HepG2 (cell line): ENCODE data around the gene DHX8. TPM values are rescaled to one million over a fixed set of nuclear protein-coding genes. Genes with fewer than 3 reads are reported as not detected.

Experiments
- DDIT3 ChIP-seq: sonication (generic); formaldehyde crosslinking; IDR thresholded peaks from 2 replicates; pipeline ENCODE4 v1.4.0; 2020; ENCODE audit warnings: mild to moderate bottlenecking, missing genetic modification reagents
- EZH2 ChIP-seq: conservative IDR thresholded peaks from 2 replicates; pipeline ENCODE4 v1.6.1; 2012; ENCODE audit warnings: mild to moderate bottlenecking, low read depth, low read length, moderate library complexity
- GTF2F1 ChIP-seq: fragments of 150-350 bp; IDR thresholded peaks from 2 replicates; pipeline ENCODE4 v1.6.1; 2014; ENCODE audit warnings: low read length
- HNRNPH1 ChIP-seq: fragments of 200-400 bp; formaldehyde crosslinking; optimal IDR thresholded peaks from 2 replicates; pipeline ENCODE3; 2017; ENCODE audit warnings: mild to moderate bottlenecking, low read depth, low read length
- HNRNPLL ChIP-seq: fragments of 200-400 bp; formaldehyde crosslinking; IDR thresholded peaks from 2 replicates; pipeline ENCODE4 v1.6.1; 2017; ENCODE audit warnings: mild to moderate bottlenecking, low read depth, low read length; ENCODE audit not compliant: poor library complexity, severe bottlenecking
- HNRNPUL1 ChIP-seq: fragments of 200-400 bp; formaldehyde crosslinking; IDR thresholded peaks from 2 replicates; pipeline ENCODE4 v1.6.1; 2017; ENCODE audit warnings: low read depth, mild to moderate bottlenecking, low read length, moderate library complexity
- JUNB ChIP-seq: sonication (generic); formaldehyde crosslinking; IDR thresholded peaks from 2 replicates; pipeline ENCODE4 v1.8.0; 2022; ENCODE audit warnings: missing genetic modification reagents, mild to moderate bottlenecking, borderline replicate concordance
- MTA1 ChIP-seq: sonication (generic); formaldehyde crosslinking; IDR thresholded peaks from 2 replicates; pipeline ENCODE4 v1.4.0; 2020; ENCODE audit warnings: missing genetic modification reagents, mild to moderate bottlenecking, borderline replicate concordance
- RBFOX2 ChIP-seq: fragments of 200-400 bp; formaldehyde crosslinking; IDR thresholded peaks from 2 replicates; pipeline ENCODE4 v1.6.1; 2017; ENCODE audit warnings: low read depth, mild to moderate bottlenecking, low read length
- THAP9 ChIP-seq: sonication (generic); formaldehyde crosslinking; IDR thresholded peaks from 2 replicates; pipeline ENCODE4; 2020; ENCODE audit warnings: missing genetic modification reagents, mild to moderate bottlenecking, borderline replicate concordance
- TRIM24 ChIP-seq: sonication (generic); formaldehyde crosslinking; IDR thresholded peaks from 2 replicates; pipeline ENCODE4 v1.8.0; 2022; ENCODE audit warnings: mild to moderate bottlenecking, missing genetic modification reagents
- ZBTB34 ChIP-seq: sonication (generic); formaldehyde crosslinking; IDR thresholded peaks from 2 replicates; pipeline ENCODE4 v1.8.0; 2022; ENCODE audit warnings: mild to moderate bottlenecking, missing genetic modification reagents
- ZKSCAN8 ChIP-seq: IDR thresholded peaks from 2 replicates; pipeline ENCODE4 v1.6.1; 2016; ENCODE audit warnings: borderline replicate concordance, missing genetic modification reagents, missing compliant biosample characterization
- ZNF207 ChIP-seq: fragments of 450-650 bp; IDR thresholded peaks from 2 replicates; pipeline ENCODE4 v1.6.1; 2016; ENCODE audit warnings: antibody characterized with exemption, borderline replicate concordance
- ZNF282 ChIP-seq: fragments of 450-650 bp; IDR thresholded peaks from 2 replicates; pipeline ENCODE4 v1.6.1; 2018; ENCODE audit not compliant: partially characterized antibody
- ZNF44 ChIP-seq: sonication (generic); formaldehyde crosslinking; IDR thresholded peaks from 2 replicates; pipeline ENCODE4 v1.5.1; 2020; ENCODE audit warnings: mild to moderate bottlenecking, missing genetic modification reagents
- ZNF451 ChIP-seq: sonication (generic); formaldehyde crosslinking; IDR thresholded peaks from 2 replicates; pipeline ENCODE4 v1.5.0; 2020; ENCODE audit warnings: mild to moderate bottlenecking, missing genetic modification reagents
- ZNF468 ChIP-seq: sonication (generic); formaldehyde crosslinking; IDR thresholded peaks from 2 replicates; pipeline ENCODE4 v1.8.0; 2022; ENCODE audit warnings: mild to moderate bottlenecking, moderate library complexity, missing genetic modification reagents
- ZNF616 ChIP-seq: sonication (generic); formaldehyde crosslinking; IDR thresholded peaks from 2 replicates; pipeline ENCODE4 v1.5.0; 2020; ENCODE audit warnings: low read depth, mild to moderate bottlenecking, missing genetic modification reagents
- ZNF619 ChIP-seq: sonication (generic); formaldehyde crosslinking; IDR thresholded peaks from 2 replicates; pipeline ENCODE4 v1.4.0; 2020; ENCODE audit warnings: mild to moderate bottlenecking, missing genetic modification reagents
- ZNF660 ChIP-seq: sonication (generic); formaldehyde crosslinking; IDR thresholded peaks from 2 replicates; pipeline ENCODE4 v1.5.1; 2020; ENCODE audit warnings: mild to moderate bottlenecking, low read depth, missing genetic modification reagents, borderline replicate concordance
- polyA plus RNA-seq, 8 experiments: library from polyadenylated mRNA; depleted of rRNA in 3 of 8; stranded (reverse) in 7 of 8; unstranded in 1 of 8; fragments of >200 nt; fragmentation: Illumina TruSeq in 4 of 8; extraction: Trizol in 4 of 8; gene quantifications; 2 replicates each; pipeline versions ENCODE4 v1.2.1 to v1.2.3, GENCODE V29; 2011 to 2016; ENCODE audit warnings: low read depth in 4 of 8, missing spikeins in 1 of 8, mixed read lengths in 1 of 8; ENCODE audit not compliant: insufficient read depth in 1 of 8
- total RNA-seq, 5 experiments: library from RNA; depleted of rRNA; stranded (reverse); fragments of >200 nt; fragmentation: Illumina TruSeq; extraction: Trizol; gene quantifications; 2 replicates each; pipeline ENCODE4 v1.2.3, GENCODE V29; 2016; ENCODE audit warnings: low read depth in 1 of 5
- TF ChIP-seq, protein P1 (sequence below): sonication (generic); formaldehyde crosslinking; conservative IDR thresholded peaks from 2 replicates; pipeline ENCODE4 v1.8.0; 2022; ENCODE audit warnings: missing genetic modification reagents

DHX8 gene
- total and polyA plus RNA-seq, 2 of the 13 experiments (the other 11 are each of a cell fraction or from before 2014, with no cell fraction given): 24.8 to 48.9 TPM

DNA sequence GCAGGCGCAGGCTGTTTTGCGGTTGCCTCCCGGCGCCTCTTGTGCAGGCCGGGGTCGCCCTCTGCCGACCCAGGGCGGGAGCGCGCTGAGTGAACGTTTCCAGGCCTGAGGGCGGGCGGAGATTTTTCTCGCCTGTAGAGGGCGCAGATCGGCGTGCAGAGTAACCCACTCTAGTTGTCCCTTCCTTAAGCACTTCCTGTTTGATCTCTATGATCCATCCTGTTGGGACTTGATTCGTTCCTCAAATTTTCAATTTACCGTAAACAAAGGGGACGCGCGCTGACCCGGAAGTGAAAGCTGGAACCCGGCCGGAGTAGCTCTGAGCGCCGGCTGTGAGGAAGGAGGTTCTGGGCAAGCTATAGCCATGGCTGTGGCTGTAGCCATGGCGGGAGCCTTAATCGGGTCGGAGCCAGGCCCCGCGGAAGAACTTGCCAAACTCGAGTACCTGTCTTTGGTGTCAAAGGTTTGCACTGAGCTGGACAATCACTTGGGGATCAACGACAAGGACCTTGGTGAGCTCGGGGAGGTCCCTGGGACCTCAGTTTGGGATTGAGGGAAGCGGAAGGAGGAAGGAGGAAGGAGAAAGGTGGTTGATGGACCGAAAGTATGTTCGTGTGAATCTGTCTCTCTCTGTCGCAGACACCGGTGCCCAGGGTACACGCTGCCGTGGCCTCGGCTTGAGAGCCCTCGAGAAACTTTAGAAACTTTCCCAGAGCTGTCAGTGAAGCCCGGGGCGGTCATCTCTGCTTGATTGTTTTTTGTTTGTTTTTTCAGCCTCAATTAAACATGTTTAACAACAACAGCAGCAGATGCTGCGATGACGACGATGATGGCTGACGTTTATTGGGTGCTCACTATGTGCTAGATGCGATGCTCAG lies at the start of gene DHX8 (continued):
- TF ChIP-seq ZNF616 (CRISPR knock-in tag) (0 out of 2 replicates have a peak, but pooled peaks have one; percentile 55), EZH2 (no peak), ZKSCAN8 (CRISPR knock-in tag) (peak; percentile 95; the same call in 1 of the 2 replicates), JUNB (no peak), ZNF282 (no peak), MTA1 (CRISPR knock-in tag) (peak; percentile 74; the same call in 1 of the 2 replicates), ZNF207 (no peak), ZNF660 (CRISPR knock-in tag) (no peak; the same call in 1 of the 2 replicates), HNRNPH1 (peak; percentile 29), RBFOX2 (peak; percentile 55; the same call in 1 of the 2 replicates), THAP9 (CRISPR knock-in tag) (peak; percentile 97; the same call in 1 of the 2 replicates), TRIM24 (CRISPR knock-in tag) (no peak), HNRNPUL1 (no peak), ZNF468 (CRISPR knock-in tag) (no peak), DDIT3 (CRISPR knock-in tag) (no peak), ZNF619 (CRISPR knock-in tag) (peak; percentile 22; the same call in 1 of the 2 replicates), ZNF451 (CRISPR knock-in tag) (peak; percentile 72; the same call in 1 of the 2 replicates), GTF2F1 (peak; percentile 83), ZBTB34 (CRISPR knock-in tag) (peak; percentile 53; the same call in 1 of the 2 replicates), HNRNPLL (peak; percentile 34), ZNF44 (CRISPR knock-in tag) (peak; percentile 84; the same call in 1 of the 2 replicates)
- TF ChIP-seq, protein P1, sequence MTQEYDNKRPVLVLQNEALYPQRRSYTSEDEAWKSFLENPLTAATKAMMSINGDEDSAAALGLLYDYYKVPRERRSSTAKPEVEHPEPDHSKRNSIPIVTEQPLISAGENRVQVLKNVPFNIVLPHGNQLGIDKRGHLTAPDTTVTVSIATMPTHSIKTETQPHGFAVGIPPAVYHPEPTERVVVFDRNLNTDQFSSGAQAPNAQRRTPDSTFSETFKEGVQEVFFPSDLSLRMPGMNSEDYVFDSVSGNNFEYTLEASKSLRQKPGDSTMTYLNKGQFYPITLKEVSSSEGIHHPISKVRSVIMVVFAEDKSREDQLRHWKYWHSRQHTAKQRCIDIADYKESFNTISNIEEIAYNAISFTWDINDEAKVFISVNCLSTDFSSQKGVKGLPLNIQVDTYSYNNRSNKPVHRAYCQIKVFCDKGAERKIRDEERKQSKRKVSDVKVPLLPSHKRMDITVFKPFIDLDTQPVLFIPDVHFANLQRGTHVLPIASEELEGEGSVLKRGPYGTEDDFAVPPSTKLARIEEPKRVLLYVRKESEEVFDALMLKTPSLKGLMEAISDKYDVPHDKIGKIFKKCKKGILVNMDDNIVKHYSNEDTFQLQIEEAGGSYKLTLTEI (CRISPR knock-in tag): no peak
